Measurements from ENCODE around the gene GPR78.

GPR78 gene

GRCh38 chr4:8568068-8568668, 12.0 kb upstream of the GPR78 start:
- DNase-seq (ENCODE audit: low spot score): no peak
- no CpG with 5 or more reads among the region's 5 CpGs for WGBS, 2 donors (ENCODE audit: extremely low coverage in 2 of 2, insufficient read length in 2 of 2, insufficient replicate concordance in 1 of 2)
- no peak overlapping the region for H3K18ac ChIP-seq (ENCODE audit: low read length)
- peaks cover 0 to 10% (median 0%) of the 10 kb centered on the region in 3 experiments for H3K27me3 ChIP-seq (ENCODE audit: control insufficient read depth in 3 of 3, insufficient read depth in 3 of 3, low read depth in 1 of 3, low read length in 3 of 3)
- no peak overlapping the region for H3K27ac ChIP-seq (replicated peaks; ENCODE audit: low read length)
- H2BK120ac ChIP-seq (ENCODE audit: low read depth, low read length): no peak overlapping the region
- H3K4me1 ChIP-seq (ENCODE audit: control insufficient read depth in 2 of 2, insufficient read depth in 1 of 2, low read depth in 1 of 2, low read length in 2 of 2): peaks cover 0 to 2% of the 10 kb centered on the region in 2 donors
- no peak overlapping the region for H4K8ac ChIP-seq (ENCODE audit: low read depth, low read length)
- no peak overlapping the region for H2BK12ac ChIP-seq (ENCODE audit: low read length)
- no peak overlapping the region for H2BK15ac ChIP-seq (ENCODE audit: low read length)
- no peak overlapping the region for H2AFZ ChIP-seq (ENCODE audit: low read length)
- H3K4me2 ChIP-seq (ENCODE audit: insufficient read depth, low read length, poor library complexity, severe bottlenecking): no peak overlapping the region
- H3K79me1 ChIP-seq (ENCODE audit: low read depth, low read length): no peaks in the 10 kb centered on the region
- no peaks in the 10 kb centered on the region for H3K36me3 ChIP-seq (replicated peaks in 1 of 2; ENCODE audit: control insufficient read depth in 2 of 2, insufficient read depth in 2 of 2, low read length in 2 of 2)
- H2AK5ac ChIP-seq (ENCODE audit: low read depth, low read length): no peak overlapping the region
- H3K4ac ChIP-seq (ENCODE audit: low read length): no peak overlapping the region
- H3K9ac ChIP-seq (ENCODE audit: low read depth, low read length, poor library complexity): no peak overlapping the region
- no peak overlapping the region for H3K4me3 ChIP-seq (ENCODE audit: low read length in 2 of 2)
- H4K91ac ChIP-seq (ENCODE audit: low read depth, low read length, poor library complexity): no peak overlapping the region
- no peak overlapping the region for H3K23ac ChIP-seq (ENCODE audit: low read depth, low read length, poor library complexity)
- H3K14ac ChIP-seq (ENCODE audit: low read length): no peak overlapping the region
- H3K9me3 ChIP-seq (replicated peaks in 1 of 2; ENCODE audit: control insufficient read depth in 2 of 2, insufficient read depth in 1 of 2, low read depth in 1 of 2, low read length in 2 of 2): no peaks in the 10 kb centered on the region
- no peak overlapping the region for H2BK5ac ChIP-seq (ENCODE audit: low read length)

DNA sequence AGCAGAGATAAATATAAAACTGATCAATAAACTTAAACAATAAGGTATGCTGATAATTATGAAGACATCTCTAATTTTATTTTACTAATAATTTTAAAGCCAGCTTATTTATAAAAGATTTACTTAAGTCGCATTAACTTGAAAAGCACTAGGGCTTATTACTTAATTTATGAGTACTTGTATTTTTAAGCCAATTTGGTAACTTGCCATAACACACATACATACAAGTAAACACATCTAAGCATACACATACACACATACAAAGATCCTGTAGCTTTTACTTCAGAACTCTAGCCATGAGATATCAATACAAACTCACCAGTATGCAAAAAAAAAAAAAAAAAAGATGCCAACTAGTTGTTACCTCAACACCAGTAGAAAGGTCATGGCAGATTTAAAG, 10.0 kb upstream of the GPR78 start:
- H3K4me3 ChIP-seq (ENCODE audit: low read length in 2 of 2): no peak overlapping the region
- no CpG with 5 or more reads among the region's 1 CpG for WGBS, 2 donors (ENCODE audit: extremely low coverage in 2 of 2, insufficient read length in 2 of 2, insufficient replicate concordance in 1 of 2)

GRCh38 chr4:8571702-8572685, 8.2 kb upstream of the GPR78 start:
- Histone ChIP-seq H3K9me3 (replicated peaks in 1 of 2; ENCODE audit: control insufficient read depth in 2 of 2, insufficient read depth in 1 of 2, low read depth in 1 of 2, low read length in 2 of 2) (no peaks in the 10 kb centered on the region), H2BK120ac (ENCODE audit: low read depth, low read length) (no peak overlapping the region), H3K27me3 (ENCODE audit: control insufficient read depth in 3 of 3, insufficient read depth in 3 of 3, low read depth in 1 of 3, low read length in 3 of 3) (peaks cover 0 to 12% (median 0%) of the 10 kb centered on the region in 3 experiments), H3K36me3 (replicated peaks in 1 of 2; ENCODE audit: control insufficient read depth in 2 of 2, insufficient read depth in 2 of 2, low read length in 2 of 2) (no peaks in the 10 kb centered on the region), H2AK5ac (ENCODE audit: low read depth, low read length) (no peak overlapping the region), H3K27ac (replicated peaks; ENCODE audit: low read length) (no peak overlapping the region), H3K23ac (ENCODE audit: low read depth, low read length, poor library complexity) (no peak overlapping the region), H4K8ac (ENCODE audit: low read depth, low read length) (no peak overlapping the region), H2BK5ac (ENCODE audit: low read length) (no peak overlapping the region), H3K18ac (ENCODE audit: low read length) (no peak overlapping the region), H3K4me2 (ENCODE audit: insufficient read depth, low read length, poor library complexity, severe bottlenecking) (no peak overlapping the region), H3K4me3 (ENCODE audit: low read length in 2 of 2) (no peak overlapping the region), H2AFZ (ENCODE audit: low read length) (no peak overlapping the region), H3K14ac (ENCODE audit: low read length) (no peak overlapping the region), H3K4me1 (ENCODE audit: control insufficient read depth in 2 of 2, insufficient read depth in 1 of 2, low read depth in 1 of 2, low read length in 2 of 2) (peaks cover 0 to 2% of the 10 kb centered on the region in 2 donors), H2BK12ac (ENCODE audit: low read length) (no peak overlapping the region), H3K79me1 (ENCODE audit: low read depth, low read length) (no peaks in the 10 kb centered on the region), H2BK15ac (ENCODE audit: low read length) (no peak overlapping the region), H3K9ac (ENCODE audit: low read depth, low read length, poor library complexity) (no peak overlapping the region), H3K4ac (ENCODE audit: low read length) (no peak overlapping the region), H4K91ac (ENCODE audit: low read depth, low read length, poor library complexity) (no peak overlapping the region)
- DNase-seq (ENCODE audit: low spot score): no peak
- no CpG with 5 or more reads among the region's 6 CpGs for WGBS, 2 donors (ENCODE audit: extremely low coverage in 2 of 2, insufficient read length in 2 of 2, insufficient replicate concordance in 1 of 2)

More for the DNA sequence above, 10.0 kb upstream of the GPR78 start:
- Histone ChIP-seq H4K91ac (ENCODE audit: low read depth, low read length, poor library complexity) (no peak overlapping the region), H3K36me3 (replicated peaks in 1 of 2; ENCODE audit: control insufficient read depth in 2 of 2, insufficient read depth in 2 of 2, low read length in 2 of 2) (no peaks in the 10 kb centered on the region), H3K23ac (ENCODE audit: low read depth, low read length, poor library complexity) (no peak overlapping the region), H2AK5ac (ENCODE audit: low read depth, low read length) (no peak overlapping the region), H2BK15ac (ENCODE audit: low read length) (no peak overlapping the region), H3K4me2 (ENCODE audit: insufficient read depth, low read length, poor library complexity, severe bottlenecking) (no peak overlapping the region), H3K27ac (replicated peaks; ENCODE audit: low read length) (no peak overlapping the region), H3K14ac (ENCODE audit: low read length) (no peak overlapping the region), H3K4ac (ENCODE audit: low read length) (no peak overlapping the region), H3K18ac (ENCODE audit: low read length) (no peak overlapping the region), H3K9ac (ENCODE audit: low read depth, low read length, poor library complexity) (no peak overlapping the region), H4K8ac (ENCODE audit: low read depth, low read length) (no peak overlapping the region), H2BK12ac (ENCODE audit: low read length) (no peak overlapping the region), H2BK5ac (ENCODE audit: low read length) (no peak overlapping the region), H3K27me3 (ENCODE audit: control insufficient read depth in 3 of 3, insufficient read depth in 3 of 3, low read depth in 1 of 3, low read length in 3 of 3) (peaks cover 0 to 10% (median 0%) of the 10 kb centered on the region in 3 experiments), H2AFZ (ENCODE audit: low read length) (no peak overlapping the region), H3K9me3 (replicated peaks in 1 of 2; ENCODE audit: control insufficient read depth in 2 of 2, insufficient read depth in 1 of 2, low read depth in 1 of 2, low read length in 2 of 2) (no peaks in the 10 kb centered on the region), H3K4me1 (ENCODE audit: control insufficient read depth in 2 of 2, insufficient read depth in 1 of 2, low read depth in 1 of 2, low read length in 2 of 2) (peaks cover 0 to 2% of the 10 kb centered on the region in 2 donors), H2BK120ac (ENCODE audit: low read depth, low read length) (no peak overlapping the region), H3K79me1 (ENCODE audit: low read depth, low read length) (no peaks in the 10 kb centered on the region)
- no peak for DNase-seq (ENCODE audit: low spot score)

DNA sequence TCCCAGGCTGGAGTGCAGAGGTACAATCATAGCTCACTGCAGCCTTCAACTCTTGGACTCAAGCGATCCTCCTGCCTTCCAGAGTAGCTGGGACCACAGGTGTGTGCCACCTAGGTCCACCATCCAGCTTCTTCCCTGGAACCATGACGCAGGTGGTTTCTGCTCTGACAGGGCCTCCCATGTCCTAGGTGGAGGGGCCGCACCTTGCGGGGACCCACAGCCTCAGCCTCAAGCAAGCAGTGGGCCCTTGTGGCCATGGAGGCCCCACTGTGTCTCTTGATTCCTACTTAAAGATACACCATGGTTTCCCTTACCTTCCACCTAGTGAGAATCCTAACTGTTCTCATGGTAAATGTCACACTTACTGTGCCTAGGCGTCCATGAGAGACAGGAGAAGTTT, 6.9 kb upstream of the GPR78 start:
- Histone ChIP-seq H2AFZ (ENCODE audit: low read length) (no peak overlapping the region), H3K23ac (ENCODE audit: low read depth, low read length, poor library complexity) (no peak overlapping the region), H3K27me3 (ENCODE audit: control insufficient read depth in 3 of 3, insufficient read depth in 3 of 3, low read depth in 1 of 3, low read length in 3 of 3) (peaks cover 0 to 14% (median 0%) of the 10 kb centered on the region in 3 experiments), H3K4me2 (ENCODE audit: insufficient read depth, low read length, poor library complexity, severe bottlenecking) (no peak overlapping the region), H2AK5ac (ENCODE audit: low read depth, low read length) (no peak overlapping the region), H4K91ac (ENCODE audit: low read depth, low read length, poor library complexity) (no peak overlapping the region), H3K27ac (replicated peaks; ENCODE audit: low read length) (no peak overlapping the region), H2BK120ac (ENCODE audit: low read depth, low read length) (no peak overlapping the region), H3K9me3 (replicated peaks in 1 of 2; ENCODE audit: control insufficient read depth in 2 of 2, insufficient read depth in 1 of 2, low read depth in 1 of 2, low read length in 2 of 2) (no peaks in the 10 kb centered on the region), H3K4me1 (ENCODE audit: control insufficient read depth in 2 of 2, insufficient read depth in 1 of 2, low read depth in 1 of 2, low read length in 2 of 2) (peaks cover 0 to 2% of the 10 kb centered on the region in 2 donors), H3K4me3 (ENCODE audit: low read length in 2 of 2) (no peak overlapping the region), H2BK12ac (ENCODE audit: low read length) (no peak overlapping the region), H3K14ac (ENCODE audit: low read length) (no peak overlapping the region), H3K9ac (ENCODE audit: low read depth, low read length, poor library complexity) (no peak overlapping the region), H3K36me3 (replicated peaks in 1 of 2; ENCODE audit: control insufficient read depth in 2 of 2, insufficient read depth in 2 of 2, low read length in 2 of 2) (no peaks in the 10 kb centered on the region), H2BK15ac (ENCODE audit: low read length) (no peak overlapping the region), H3K18ac (ENCODE audit: low read length) (no peak overlapping the region), H4K8ac (ENCODE audit: low read depth, low read length) (no peak overlapping the region), H2BK5ac (ENCODE audit: low read length) (no peak overlapping the region), H3K4ac (ENCODE audit: low read length) (no peak overlapping the region), H3K79me1 (ENCODE audit: low read depth, low read length) (no peaks in the 10 kb centered on the region)
- no CpG with 5 or more reads among the region's 5 CpGs for WGBS, 2 donors (ENCODE audit: extremely low coverage in 2 of 2, insufficient read length in 2 of 2, insufficient replicate concordance in 1 of 2)
- no peak for DNase-seq (ENCODE audit: low spot score)
